GM20431 (cell line): ENCODE measurements around the gene PEAK1.

Source experiments
- in situ Hi-C: fragments of 300-500 bp; cut with MseI, MboI; formaldehyde crosslinking; loops from one replicate; pipeline ENCODE4 v1.15.0; 2020; ENCODE audit warnings: low sequenced_read_pairs; ENCODE audit not compliant: unreplicated experiment

The PEAK1 gene

DNA sequence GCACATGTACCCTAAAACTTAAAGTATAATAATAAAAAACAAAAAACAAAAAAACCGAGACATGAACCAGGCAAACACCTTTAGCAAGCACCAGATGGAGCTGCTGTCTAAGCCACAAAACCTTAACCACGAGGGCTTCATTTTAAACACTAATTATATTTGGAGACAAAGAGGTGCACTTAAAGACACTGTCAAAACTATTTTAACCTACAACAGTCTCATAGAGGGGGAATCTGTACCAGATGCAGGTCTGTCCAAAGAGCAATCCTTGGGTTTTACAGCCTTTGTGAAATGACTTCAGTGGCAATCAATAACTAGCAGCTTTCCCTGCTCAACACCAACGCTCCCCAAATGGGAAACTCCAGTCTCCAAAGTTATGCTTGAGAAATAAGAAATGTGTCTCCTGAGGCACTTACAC is 233.3 kb downstream of the PEAK1 start:
- in situ Hi-C loops = loop anchor here (25.0 kb wide), 1 partner anchor 351 kb away; no protein-coding TSS in a partner anchor

GRCh38 chr15:77185242-77185785 is 234.6 kb downstream of the PEAK1 start:
- in situ Hi-C loops = loop anchor here (25.0 kb wide), 1 partner anchor 352 kb away; no protein-coding TSS in a partner anchor

- in situ Hi-C loops = loop anchor here (25.0 kb wide), 1 partner anchor 353 kb away; no protein-coding TSS in a partner anchor
Observed at GRCh38 chr15:77184352-77184751, 235.6 kb downstream of the PEAK1 start.

DNA sequence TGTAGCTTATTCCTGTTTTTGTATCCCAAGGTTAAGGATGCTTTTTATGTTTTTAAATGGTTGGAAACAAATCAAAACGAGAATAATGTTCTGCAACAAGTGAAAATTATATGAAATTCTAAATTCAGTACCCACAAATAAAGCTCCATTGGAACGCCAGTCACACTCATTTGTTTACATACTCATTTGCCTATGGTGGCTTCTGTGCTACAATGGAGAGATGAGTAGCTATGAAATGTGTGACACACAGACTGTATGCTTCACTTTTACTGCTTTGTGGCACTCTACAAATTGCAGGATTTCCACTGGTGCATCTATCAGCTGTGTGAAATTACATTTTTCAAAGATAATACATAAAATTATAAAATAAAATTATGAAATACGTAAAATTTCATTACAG is 236.8 kb downstream of the PEAK1 start:
- in situ Hi-C loops = loop anchor here (25.0 kb wide), 1 partner anchor 354 kb away; no protein-coding TSS in a partner anchor

DNA sequence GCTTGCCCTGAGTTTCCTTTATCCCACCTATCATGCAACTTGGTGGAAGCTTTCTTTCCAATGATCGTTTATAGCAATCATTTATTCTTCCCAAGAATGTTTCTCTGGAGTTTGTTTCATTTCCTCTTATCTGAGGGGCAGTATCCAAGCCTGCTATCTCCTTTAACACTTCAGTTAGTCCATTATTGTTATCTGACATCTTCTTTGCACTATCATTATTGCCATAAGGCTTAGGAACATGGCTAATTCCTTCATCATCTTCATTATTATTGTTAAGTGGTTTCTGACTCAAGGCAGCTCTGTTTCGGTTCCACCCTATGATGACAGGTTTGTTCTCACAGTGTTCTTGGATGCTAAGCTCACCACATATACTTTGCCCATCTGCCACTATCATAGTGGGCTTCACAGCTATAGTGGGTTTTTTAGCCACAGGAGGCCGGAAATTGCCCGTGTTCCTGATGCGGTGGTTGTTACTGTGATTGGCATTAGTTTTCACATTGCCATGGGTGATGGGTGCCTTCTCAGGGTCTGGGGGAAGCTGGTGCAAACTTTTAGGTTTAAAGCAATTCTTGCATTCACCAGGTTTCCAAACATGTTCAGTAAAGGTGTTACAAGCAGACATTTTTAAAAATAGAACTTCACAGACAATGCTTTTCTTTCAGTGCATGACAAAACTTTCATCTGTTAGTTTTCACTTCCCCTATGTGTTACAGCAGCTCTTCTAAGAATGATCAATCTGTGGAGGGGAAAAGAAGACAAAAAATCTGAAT is 238.4 kb downstream of the PEAK1 start:
- in situ Hi-C loops = loop anchor here (25.0 kb wide), 1 partner anchor 356 kb away; no protein-coding TSS in a partner anchor

DNA sequence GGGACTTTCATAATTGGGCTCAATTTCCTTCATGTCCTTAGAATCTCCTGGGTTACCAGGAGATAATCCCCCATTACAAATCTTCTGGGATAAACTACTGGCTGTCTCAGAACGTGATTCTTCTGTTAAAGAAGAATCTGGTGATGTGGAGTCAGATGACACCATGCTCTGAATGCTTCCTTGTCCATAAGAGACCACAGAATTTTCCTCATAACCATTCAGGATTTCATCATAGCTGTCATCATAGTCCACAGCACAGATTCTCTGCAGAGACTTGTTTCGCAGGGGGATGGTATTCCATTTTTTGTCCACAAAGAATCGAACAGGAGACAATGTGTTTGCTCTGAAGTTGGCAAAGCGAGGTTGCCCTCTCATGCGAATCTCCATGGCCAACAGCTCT is 239.1 kb downstream of the PEAK1 start:
- in situ Hi-C loops = loop anchor here (25.0 kb wide), 1 partner anchor 357 kb away; no protein-coding TSS in a partner anchor

DNA sequence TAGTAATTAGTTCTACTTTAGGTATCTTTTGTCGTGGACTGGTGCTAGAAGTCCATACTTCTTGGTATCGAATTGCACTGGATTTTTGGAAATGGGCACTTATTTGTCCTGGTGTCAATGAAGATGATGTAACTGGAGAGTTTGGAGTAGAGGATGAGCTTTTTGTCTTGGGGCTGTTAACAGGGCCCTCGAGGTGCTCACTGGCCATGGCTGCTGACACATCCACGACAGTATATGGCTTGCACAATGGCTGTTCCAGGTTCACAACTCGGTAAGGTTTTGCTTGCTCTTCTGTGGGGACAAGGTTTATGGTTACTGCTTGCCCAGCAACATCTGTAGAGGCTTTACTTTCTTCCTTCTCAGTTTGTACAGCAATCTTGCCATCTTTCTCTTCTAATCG is 239.6 kb downstream of the PEAK1 start:
- in situ Hi-C loops = loop anchor here (25.0 kb wide), 1 partner anchor 357 kb away; no protein-coding TSS in a partner anchor

- in situ Hi-C loops = loop anchor here (25.0 kb wide), 1 partner anchor 358 kb away; no protein-coding TSS in a partner anchor
Observed at GRCh38 chr15:77179541-77179998, 240.3 kb downstream of the PEAK1 start.

DNA sequence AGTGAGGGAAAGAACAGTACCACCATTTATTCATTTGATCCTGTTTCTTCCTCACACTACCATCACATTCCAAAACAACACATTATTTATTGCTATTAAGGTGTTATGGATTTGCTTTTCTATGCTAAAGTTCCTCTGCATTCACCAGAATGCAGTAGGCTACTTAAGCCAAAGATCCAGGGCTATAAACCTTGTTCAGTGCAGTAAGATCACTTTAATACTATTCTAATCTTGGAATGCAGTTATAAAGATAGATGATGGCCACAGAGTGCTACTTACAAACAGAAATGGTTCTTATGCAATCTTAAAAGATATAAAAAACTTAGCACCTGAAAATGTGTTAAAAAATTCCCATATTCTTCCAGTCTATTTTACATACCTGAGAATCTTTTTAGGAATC is 241.5 kb downstream of the PEAK1 start:
- in situ Hi-C loops = loop anchor here (25.0 kb wide), 1 partner anchor 359 kb away; no protein-coding TSS in a partner anchor

DNA sequence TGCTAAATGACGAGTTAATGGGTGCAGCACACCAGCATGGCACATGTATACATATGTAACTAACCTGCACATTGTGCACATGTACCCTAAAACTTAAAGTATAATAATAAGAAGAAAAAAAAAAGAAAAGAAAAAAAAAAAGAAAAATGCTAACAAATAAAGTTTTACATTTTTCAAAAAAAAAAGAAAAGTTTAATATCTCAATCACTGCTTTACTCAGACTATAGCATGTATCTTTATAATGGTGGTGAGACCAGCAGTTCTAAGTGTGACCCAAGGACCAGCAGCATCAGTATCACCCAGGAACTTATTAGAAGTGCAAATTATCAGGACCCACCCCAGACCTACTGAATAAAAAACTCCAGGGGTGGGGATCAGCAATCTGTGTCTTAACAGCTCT is 243.8 kb downstream of the PEAK1 start:
- in situ Hi-C loops = loop anchor here (25.0 kb wide), 1 partner anchor 361 kb away; no protein-coding TSS in a partner anchor

DNA sequence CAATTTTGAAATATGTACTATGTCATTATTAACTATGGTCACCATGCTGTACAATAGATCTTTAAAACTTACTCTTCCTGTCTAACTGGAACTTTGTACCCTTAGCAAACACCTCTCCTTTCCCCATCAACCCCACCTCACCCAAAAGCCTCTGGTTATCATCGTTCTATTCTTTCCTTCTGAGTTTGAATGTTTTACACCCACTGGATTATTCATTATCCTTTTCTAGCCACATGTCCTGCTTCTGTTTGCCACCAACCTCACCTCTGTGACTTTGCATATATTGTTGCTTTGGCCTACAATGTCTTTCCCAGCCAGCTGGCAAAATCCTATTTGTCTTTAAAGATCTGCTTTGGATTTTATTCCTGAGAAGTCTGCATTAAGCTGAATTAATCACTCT is 246.4 kb downstream of the PEAK1 start:
- in situ Hi-C loops = loop anchor here (25.0 kb wide), 1 partner anchor 89 kb away; no protein-coding TSS in a partner anchor

GRCh38 chr15:77171221-77171967 is 248.5 kb downstream of the PEAK1 start:
- in situ Hi-C loops = loop anchor here (25.0 kb wide), 1 partner anchor 91 kb away; no protein-coding TSS in a partner anchor

DNA sequence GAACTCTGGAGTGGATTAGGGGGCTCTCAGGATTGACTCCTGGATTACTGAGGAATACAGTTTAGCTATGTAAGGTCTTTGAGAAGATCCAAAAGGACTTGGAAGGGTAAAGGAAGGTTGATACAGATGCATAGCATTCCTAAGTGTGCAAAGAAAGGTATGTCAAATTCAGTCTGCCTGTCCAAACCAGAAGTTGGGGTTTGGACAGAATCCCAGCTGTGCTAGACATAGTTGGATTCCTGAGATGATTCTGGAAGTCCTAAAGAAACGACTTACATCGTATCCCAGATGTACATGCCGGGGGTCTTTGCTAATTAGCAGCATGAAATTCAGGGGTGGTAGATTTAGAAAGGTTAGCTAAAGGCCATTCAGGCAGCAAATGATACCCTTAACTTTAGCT is 251.3 kb downstream of the PEAK1 start:
- in situ Hi-C loops = loop anchor here (25.0 kb wide), 1 partner anchor 94 kb away; no protein-coding TSS in a partner anchor

DNA sequence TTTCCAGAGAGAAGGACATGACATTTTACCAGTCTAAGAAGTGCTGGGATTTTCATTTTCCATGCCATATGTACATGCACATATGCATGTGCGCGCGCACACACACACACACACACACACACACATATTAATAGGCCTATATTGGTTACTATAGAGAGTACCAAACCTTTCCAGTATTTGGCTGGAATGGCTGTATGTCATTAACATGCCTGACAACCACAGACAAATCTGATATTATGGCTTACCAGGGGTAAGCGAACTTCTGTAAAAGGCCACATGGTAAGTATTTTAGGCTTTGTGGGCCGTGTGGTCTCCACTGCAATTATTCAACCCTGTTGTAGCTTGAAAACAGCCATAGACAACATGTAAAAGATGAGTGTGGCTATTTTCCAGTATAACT is 251.8 kb downstream of the PEAK1 start:
- in situ Hi-C loops = loop anchor here (25.0 kb wide), 1 partner anchor 94 kb away; no protein-coding TSS in a partner anchor

- in situ Hi-C loops = loop anchor here (25.0 kb wide), 1 partner anchor 95 kb away; no protein-coding TSS in a partner anchor
Observed at GRCh38 chr15:77167406-77167805, 252.5 kb downstream of the PEAK1 start.

DNA sequence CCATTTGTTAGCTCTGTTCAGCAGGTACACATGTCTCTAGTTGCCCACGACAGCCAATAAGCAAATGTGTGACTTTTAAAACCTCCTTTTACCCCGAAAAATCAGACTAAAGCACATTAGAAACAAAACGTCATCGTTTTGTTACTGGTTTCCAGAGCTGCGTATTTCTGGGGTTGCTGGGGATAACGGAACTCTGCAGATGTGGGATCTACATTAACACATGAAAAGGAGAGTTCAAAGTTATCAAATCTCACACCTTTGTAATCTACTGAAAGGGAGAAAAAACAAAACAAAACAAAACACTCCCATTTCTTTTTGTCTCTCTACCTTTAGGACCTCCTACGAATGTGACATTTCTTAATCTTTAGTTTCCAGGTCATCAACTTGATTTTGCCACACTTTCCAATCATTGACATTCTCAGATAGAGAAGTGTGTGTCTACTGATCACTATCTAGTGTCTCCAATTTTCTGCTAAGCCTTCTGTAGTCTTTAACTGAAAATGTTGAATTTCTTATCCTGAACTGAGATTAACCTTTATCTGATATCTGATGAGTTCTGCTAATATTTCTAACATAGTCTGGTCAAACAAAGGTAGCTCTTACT is 256.0 kb downstream of the PEAK1 start:
- in situ Hi-C loops = loop anchor here (25.0 kb wide), 1 partner anchor 98 kb away; no protein-coding TSS in a partner anchor

DNA sequence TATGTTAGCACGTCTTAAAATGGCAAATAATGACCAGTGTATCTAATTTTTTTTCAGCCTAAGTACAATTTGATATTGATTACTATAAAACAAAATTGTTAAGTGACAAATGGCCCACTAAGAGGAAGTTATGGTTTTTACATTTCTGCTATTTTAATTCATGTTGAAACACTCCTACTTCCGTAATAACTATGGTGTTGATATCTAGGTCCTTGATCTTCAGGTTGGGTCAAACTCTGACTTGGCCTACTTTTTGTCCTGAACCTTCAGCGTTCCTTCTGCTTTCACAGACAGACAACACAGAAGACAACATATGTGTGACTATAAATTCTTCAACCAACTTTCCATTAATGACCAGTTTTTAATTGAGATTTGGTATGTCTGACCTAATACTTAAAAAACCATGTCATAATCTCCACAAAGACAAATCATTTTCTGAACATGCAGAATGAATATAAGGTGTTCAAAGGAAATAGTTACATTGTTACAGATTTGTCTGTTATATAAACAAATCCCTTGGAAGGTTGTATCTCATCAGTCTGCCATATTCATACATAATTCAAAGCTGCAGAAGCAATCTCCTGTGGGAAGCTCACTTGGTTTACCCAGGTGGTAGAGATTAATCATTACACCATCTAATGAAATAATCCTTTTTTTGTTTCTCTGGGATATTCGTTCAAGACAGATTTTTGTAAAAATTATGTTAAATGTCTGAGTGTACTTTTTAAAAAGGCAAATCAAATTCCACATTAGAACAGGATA is 256.9 kb downstream of the PEAK1 start:
- in situ Hi-C loops = loop anchor here (25.0 kb wide), 1 partner anchor 99 kb away; no protein-coding TSS in a partner anchor

GRCh38 chr15:77160562-77161478 is 259.1 kb downstream of the PEAK1 start:
- in situ Hi-C loops = loop anchor here (25.0 kb wide), 1 partner anchor 101 kb away; no protein-coding TSS in a partner anchor
